SK-N-SH treated with all-trans-retinoic acid at 6 μM for 48 hours (cell line): ENCODE results near the gene TOX2.

Experiments used
- GLIS3 ChIP-seq: fragments of 250-450 bp; sonication (Bioruptor Pico); IDR thresholded peaks from 2 replicates; pipeline ENCODE4 v1.5.0; 2020; ENCODE audit warnings: mild to moderate bottlenecking, moderate library complexity
- SNAI2 ChIP-seq: fragments of 250-450 bp; sonication (Bioruptor Pico); IDR thresholded peaks from 2 replicates; pipeline ENCODE4 v1.5.0; 2020; ENCODE audit warnings: mild to moderate bottlenecking, moderate library complexity
- ZFP3 ChIP-seq: fragments of 250-450 bp; sonication (Bioruptor Pico); IDR thresholded peaks from 2 replicates; pipeline ENCODE4 v1.5.0; 2020; ENCODE audit warnings: mild to moderate bottlenecking, moderate library complexity
- ZNF565 ChIP-seq: fragments of 450-650 bp; formaldehyde crosslinking; conservative IDR thresholded peaks from 2 replicates; pipeline ENCODE4 v1.5.0; 2020; ENCODE audit warnings: low read depth, mild to moderate bottlenecking, moderate library complexity
- TF ChIP-seq, protein P1 (sequence below): fragments of 250-450 bp; sonication (Bioruptor Pico); IDR thresholded peaks from 2 replicates; pipeline ENCODE4 v1.5.1; 2020; ENCODE audit warnings: low read depth, mild to moderate bottlenecking, moderate library complexity

DNA sequence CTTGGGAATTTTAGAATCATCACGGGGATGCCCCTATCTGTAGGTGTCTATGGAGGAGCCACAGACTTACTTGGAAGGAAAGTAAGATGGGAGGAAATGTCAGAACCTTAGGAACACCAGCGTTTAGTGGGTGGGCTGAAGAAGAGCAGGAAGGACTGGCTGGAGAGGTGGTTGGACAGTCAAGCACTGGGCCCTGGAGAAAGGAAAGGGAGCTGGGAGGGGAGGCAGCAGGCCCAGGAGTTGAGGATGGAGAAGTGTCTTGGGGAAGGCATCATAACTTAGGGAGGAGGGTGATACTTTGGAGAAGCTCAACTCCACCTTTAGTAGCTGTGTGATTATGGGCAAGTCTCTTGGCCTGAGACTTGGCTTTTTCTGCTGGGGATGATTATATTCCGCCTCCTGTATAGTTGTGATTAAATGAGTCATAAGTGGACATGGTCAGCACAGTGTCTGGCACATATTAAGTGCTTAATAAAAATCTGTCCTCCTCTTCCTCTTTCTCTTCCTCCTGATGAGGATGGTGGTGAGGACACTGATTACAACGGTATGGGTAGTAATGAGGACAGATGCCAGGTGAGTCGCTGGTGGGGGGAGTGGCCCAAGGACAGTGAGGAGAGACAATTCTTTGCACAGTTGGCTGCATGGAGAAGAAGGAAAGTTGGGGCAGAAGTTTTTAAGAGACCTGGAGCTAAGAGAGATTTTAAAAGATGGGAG is 125.7 kb downstream of the TOX2 start:
- no peak for TF ChIP-seq SNAI2 (CRISPR knock-in tag)
- TF ChIP-seq GLIS3 (CRISPR knock-in tag), result no peak
- no peak for TF ChIP-seq ZNF565 (CRISPR knock-in tag)
- no peak for TF ChIP-seq ZFP3 (CRISPR knock-in tag)
- TF ChIP-seq, protein P1, sequence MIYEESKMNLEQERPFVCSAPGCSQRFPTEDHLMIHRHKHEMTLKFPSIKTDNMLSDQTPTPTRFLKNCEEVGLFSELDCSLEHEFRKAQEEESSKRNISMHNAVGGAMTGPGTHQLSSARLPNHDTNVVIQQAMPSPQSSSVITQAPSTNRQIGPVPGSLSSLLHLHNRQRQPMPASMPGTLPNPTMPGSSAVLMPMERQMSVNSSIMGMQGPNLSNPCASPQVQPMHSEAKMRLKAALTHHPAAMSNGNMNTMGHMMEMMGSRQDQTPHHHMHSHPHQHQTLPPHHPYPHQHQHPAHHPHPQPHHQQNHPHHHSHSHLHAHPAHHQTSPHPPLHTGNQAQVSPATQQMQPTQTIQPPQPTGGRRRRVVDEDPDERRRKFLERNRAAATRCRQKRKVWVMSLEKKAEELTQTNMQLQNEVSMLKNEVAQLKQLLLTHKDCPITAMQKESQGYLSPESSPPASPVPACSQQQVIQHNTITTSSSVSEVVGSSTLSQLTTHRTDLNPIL (CRISPR knock-in tag), result no peak
